Activated T-helper 17 cell treated with anti-CD3 and anti-CD28 coated beads, Interleukin-2, amount 50 U/mL, for 72 hours (primary cell): Measurements from ENCODE around the gene ATP8B3. TPM values are rescaled to one million over a fixed set of nuclear protein-coding genes. Genes with fewer than 3 reads are reported as not detected.
A peak's percentile ranks its signal among the peaks of the same experiment; 100 is the strongest.
"Not testable (repeated sequence)": the region's sequence is repeated elsewhere in the genome, so short reads cannot be mapped to it uniquely, and the experiment has no call there.

ENCODE experiments used
- ATAC-seq: fragments of 150-1000 bp; cut with Tn5 transposase; replicated peaks from 2 replicates; pipeline ENCODE4 v1.10.0; 2021; ENCODE audit warnings: mild to moderate bottlenecking, moderate library complexity
- H3K27ac Mint-ChIP-seq: one replicate; pipeline ENCODE4 v1.8.0; 2022; ENCODE audit warnings: mixed read lengths
- H3K27me3 Mint-ChIP-seq: one replicate; pipeline ENCODE4 v1.8.0; 2022; ENCODE audit warnings: mixed read lengths
- H3K36me3 Mint-ChIP-seq: one replicate; pipeline ENCODE4 v1.8.0; 2022; ENCODE audit warnings: low read depth, mild to moderate bottlenecking, mixed read lengths
- H3K4me1 Mint-ChIP-seq: one replicate; pipeline ENCODE4 v1.8.0; 2022; ENCODE audit warnings: mixed read lengths
- H3K4me3 Mint-ChIP-seq: one replicate; pipeline ENCODE4 v1.8.0; 2022; ENCODE audit warnings: mild to moderate bottlenecking, mixed read lengths
- H3K9me3 Mint-ChIP-seq: one replicate; pipeline ENCODE4 v1.8.0; 2022; ENCODE audit warnings: mixed read lengths
- total RNA-seq, 2 donors: library from RNA; stranded (reverse); gene quantifications; one replicate each; pipeline ENCODE4 v1.2.3, GENCODE V29; 2022

ATP8B3 gene
- total RNA-seq, 2 donors from 2014 or later, result 10.1 to 44.8 TPM

- peaks cover 47% of the 10 kb centered on the region for H3K27me3 Mint-ChIP-seq
- peaks cover 6% of the 10 kb centered on the region for H3K9me3 Mint-ChIP-seq
- H3K27ac Mint-ChIP-seq, result no peak overlapping the region
- peaks cover 6% of the 10 kb centered on the region for H3K36me3 Mint-ChIP-seq
- H3K4me3 Mint-ChIP-seq, result no peak overlapping the region
- no peaks in the 10 kb centered on the region for H3K4me1 Mint-ChIP-seq
- ATAC-seq, result no peak
These were observed 43.0 kb downstream of the ATP8B3 start for GRCh38 chr19:1768918-1769644.

GRCh38 chr19:1768248-1768647 is 43.8 kb downstream of the ATP8B3 start:
- H3K4me1 Mint-ChIP-seq, result no peaks in the 10 kb centered on the region
- peaks cover 6% of the 10 kb centered on the region for H3K9me3 Mint-ChIP-seq
- H3K27me3 Mint-ChIP-seq, result peaks cover 49% of the 10 kb centered on the region
- no peak overlapping the region for H3K4me3 Mint-ChIP-seq
- peaks cover 6% of the 10 kb centered on the region for H3K36me3 Mint-ChIP-seq
- no peak overlapping the region for H3K27ac Mint-ChIP-seq
- no peak for ATAC-seq

- Mint-ChIP-seq H3K4me3 (no peak overlapping the region), H3K27ac (no peak overlapping the region), H3K9me3 (peaks cover 6% of the 10 kb centered on the region), H3K4me1 (no peaks in the 10 kb centered on the region), H3K36me3 (peaks cover 6% of the 10 kb centered on the region), H3K27me3 (peaks cover 47% of the 10 kb centered on the region)
- peak; percentile 53 for ATAC-seq
These were observed 44.6 kb downstream of the ATP8B3 start for GRCh38 chr19:1767464-1767933.

GRCh38 chr19:1766800-1767352 is 45.2 kb downstream of the ATP8B3 start:
- H3K36me3 Mint-ChIP-seq, result peaks cover 6% of the 10 kb centered on the region
- H3K4me1 Mint-ChIP-seq, result no peaks in the 10 kb centered on the region
- peak; percentile 49 for ATAC-seq
- peaks cover 45% of the 10 kb centered on the region for H3K27me3 Mint-ChIP-seq
- H3K4me3 Mint-ChIP-seq, result no peak overlapping the region
- no peak overlapping the region for H3K27ac Mint-ChIP-seq
- peaks cover 6% of the 10 kb centered on the region for H3K9me3 Mint-ChIP-seq

GRCh38 chr19:1765904-1766799 is 45.9 kb downstream of the ATP8B3 start:
- Mint-ChIP-seq H3K4me1 (no peaks in the 10 kb centered on the region), H3K9me3 (peaks cover 5% of the 10 kb centered on the region), H3K4me3 (no peak overlapping the region), H3K27ac (no peak overlapping the region), H3K27me3 (peaks cover 51% of the 10 kb centered on the region), H3K36me3 (peaks cover 9% of the 10 kb centered on the region)
- no peak for ATAC-seq

GRCh38 chr19:1765232-1765903 is 46.7 kb downstream of the ATP8B3 start:
- H3K36me3 Mint-ChIP-seq, result peaks cover 5% of the 10 kb centered on the region
- H3K4me3 Mint-ChIP-seq, result no peak overlapping the region
- ATAC-seq, result no peak

GRCh38 chr19:1764729-1765128 is 47.3 kb downstream of the ATP8B3 start:
- Mint-ChIP-seq H3K9me3 (no peaks in the 10 kb centered on the region), H3K4me1 (no peaks in the 10 kb centered on the region), H3K27ac (no peak overlapping the region), H3K36me3 (peaks cover 5% of the 10 kb centered on the region), H3K27me3 (peaks cover 45% of the 10 kb centered on the region), H3K4me3 (no peak overlapping the region)
- no peak for ATAC-seq

More at GRCh38 chr19:1765232-1765903, 46.7 kb downstream of the ATP8B3 start:
- Mint-ChIP-seq H3K27ac (no peak overlapping the region), H3K9me3 (no peaks in the 10 kb centered on the region), H3K4me1 (no peaks in the 10 kb centered on the region), H3K27me3 (peaks cover 49% of the 10 kb centered on the region)

- no peaks in the 10 kb centered on the region for H3K4me1 Mint-ChIP-seq
- H3K4me3 Mint-ChIP-seq, result no peak overlapping the region
- H3K27ac Mint-ChIP-seq, result no peak overlapping the region
- no peaks in the 10 kb centered on the region for H3K9me3 Mint-ChIP-seq
- H3K36me3 Mint-ChIP-seq, result peaks cover 5% of the 10 kb centered on the region
- peaks cover 48% of the 10 kb centered on the region for H3K27me3 Mint-ChIP-seq
- ATAC-seq, result no peak
These were observed 48.1 kb downstream of the ATP8B3 start for GRCh38 chr19:1763648-1764639.

- Mint-ChIP-seq H3K36me3 (peaks cover 5% of the 10 kb centered on the region), H3K4me3 (no peak overlapping the region), H3K27ac (no peak overlapping the region), H3K4me1 (no peaks in the 10 kb centered on the region), H3K27me3 (peaks cover 41% of the 10 kb centered on the region), H3K9me3 (no peaks in the 10 kb centered on the region)
- ATAC-seq, result no peak
These were observed 49.6 kb downstream of the ATP8B3 start for GRCh38 chr19:1762243-1763117.

GRCh38 chr19:1761528-1762242 is 50.4 kb downstream of the ATP8B3 start:
- no peak overlapping the region for H3K4me3 Mint-ChIP-seq
- H3K9me3 Mint-ChIP-seq, result no peaks in the 10 kb centered on the region
- no peaks in the 10 kb centered on the region for H3K4me1 Mint-ChIP-seq
- peaks cover 5% of the 10 kb centered on the region for H3K36me3 Mint-ChIP-seq
- no peak overlapping the region for H3K27ac Mint-ChIP-seq
- no peak for ATAC-seq
- H3K27me3 Mint-ChIP-seq, result peaks cover 46% of the 10 kb centered on the region

- H3K9me3 Mint-ChIP-seq, ATAC-seq, H3K4me3 Mint-ChIP-seq, H3K27ac Mint-ChIP-seq, H3K36me3 Mint-ChIP-seq, H3K4me1 Mint-ChIP-seq: not testable (repeated sequence)
- peaks cover 47% of the 10 kb centered on the region for H3K27me3 Mint-ChIP-seq
These were observed 51.1 kb downstream of the ATP8B3 start for GRCh38 chr19:1760786-1761527.

GRCh38 chr19:1760020-1760419 is 52.1 kb downstream of the ATP8B3 start:
- Mint-ChIP-seq H3K9me3 (no peaks in the 10 kb centered on the region), H3K27me3 (peaks cover 46% of the 10 kb centered on the region), H3K4me3 (no peak overlapping the region), H3K4me1 (peaks cover 5% of the 10 kb centered on the region), H3K27ac (no peak overlapping the region), H3K36me3 (peaks cover 5% of the 10 kb centered on the region)
- ATAC-seq, result no peak
